ENCODE results near the gene TNFRSF18. TPM values are rescaled to one million over a fixed set of nuclear protein-coding genes. Genes with fewer than 3 reads are reported as not detected.

Gene TNFRSF18
- total RNA-seq, 1 donor from 2014 or later: 175 TPM

DNA sequence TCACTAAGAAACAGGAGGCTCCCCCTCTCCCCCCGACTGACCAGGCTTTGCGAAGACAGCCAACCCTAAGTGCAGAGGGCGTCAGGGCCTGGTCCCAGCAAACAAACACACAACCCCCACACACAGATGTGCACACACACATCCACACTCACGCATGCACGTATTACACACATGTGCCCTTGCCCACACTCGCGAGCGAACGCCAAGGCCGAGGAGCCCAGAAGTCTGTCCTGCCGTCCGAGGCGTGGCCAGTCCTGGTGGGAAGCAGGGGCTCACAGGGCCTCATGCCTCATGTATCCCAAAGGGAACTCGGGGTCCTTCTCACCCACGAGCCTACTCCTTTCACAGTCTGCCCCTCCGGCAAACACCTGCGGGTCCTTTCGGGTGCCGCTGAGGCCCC is 23.4 kb upstream of the TNFRSF18 start:
- intact Hi-C loops (cut with micrococcal nuclease): loop anchor here (2.0 to 5.0 kb wide), 3 partner anchors 15 to 78 kb away; partner anchors contain the start of genes ACAP3, PUSL1 and TNFRSF4

DNA sequence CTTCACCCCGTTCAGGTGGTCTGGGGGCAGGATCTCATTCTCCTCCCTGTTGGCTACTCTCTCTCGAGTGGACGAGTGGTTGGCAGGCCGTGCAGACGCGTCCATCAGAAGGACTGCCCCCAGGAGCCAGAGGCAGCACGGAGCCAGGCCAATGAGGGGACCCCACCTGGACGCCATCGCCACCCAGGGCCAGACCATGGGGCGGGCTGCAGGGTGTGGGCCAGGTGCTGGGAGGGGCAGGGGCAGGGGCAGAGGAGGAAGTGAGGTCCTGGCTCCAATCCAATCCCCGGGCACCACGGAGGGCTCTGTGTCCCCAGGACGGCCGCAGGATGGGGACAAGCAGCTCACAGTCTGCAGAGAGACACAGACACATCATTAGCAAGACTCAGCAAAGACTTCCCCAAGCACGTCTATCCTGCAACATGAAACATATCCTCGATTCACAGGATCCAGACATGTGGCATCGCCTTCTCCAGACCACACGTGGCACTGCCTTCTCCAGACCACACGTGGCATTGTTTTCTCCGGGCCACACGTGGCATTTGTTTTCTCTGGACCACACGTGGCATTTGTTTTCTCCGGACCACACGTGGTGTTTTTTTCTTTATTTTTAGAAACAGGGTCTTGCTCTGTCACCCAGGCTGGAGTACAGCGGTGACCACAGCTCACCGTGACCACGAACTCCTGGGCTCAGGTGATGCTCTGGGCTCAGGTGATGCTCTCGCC is 22.4 kb upstream of the TNFRSF18 start:
- intact Hi-C loops (cut with micrococcal nuclease): no loop called here

DNA sequence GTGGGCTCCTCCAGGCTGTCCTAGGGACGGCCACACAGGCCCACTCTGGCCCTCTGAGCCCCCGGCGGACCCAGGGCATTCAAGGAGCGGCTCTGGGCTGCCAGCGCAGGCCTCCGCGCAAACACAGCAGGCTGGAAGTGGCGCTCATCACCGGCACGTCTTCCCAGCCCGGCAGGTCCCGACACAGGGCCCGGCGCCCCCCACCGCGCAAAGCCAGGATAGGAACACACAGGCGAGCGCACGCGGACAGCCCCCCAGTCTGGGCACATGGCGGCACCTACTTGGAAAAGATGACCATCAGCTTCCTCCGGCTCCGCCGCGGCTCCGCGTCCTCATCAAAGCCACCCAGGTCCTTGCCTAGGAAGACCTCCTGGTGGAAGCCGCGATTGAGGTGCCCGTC is 21.8 kb upstream of the TNFRSF18 start:
- intact Hi-C loops (cut with micrococcal nuclease): no loop called here

DNA sequence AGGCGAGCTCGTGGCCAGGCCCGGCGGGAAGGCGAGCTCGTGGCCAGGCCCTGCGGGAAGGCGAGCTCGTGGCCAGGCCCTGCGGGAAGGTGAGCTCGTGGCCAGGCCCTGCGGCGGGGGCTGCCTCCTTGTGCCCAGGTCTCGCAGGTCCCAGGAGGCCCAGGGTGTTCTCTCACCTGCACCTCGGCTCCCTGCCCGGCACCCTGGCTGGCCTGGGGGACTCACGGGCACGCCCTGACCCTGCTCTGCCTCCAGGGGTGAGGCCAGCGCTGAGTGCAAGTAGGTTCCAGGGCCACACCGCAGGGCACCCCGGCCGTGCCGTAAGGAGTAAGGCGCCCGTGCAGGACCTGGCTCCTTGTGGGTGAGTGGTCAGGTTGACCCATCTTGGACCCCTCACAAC is 21.0 kb upstream of the TNFRSF18 start:
- intact Hi-C loops (cut with micrococcal nuclease): no loop called here

DNA sequence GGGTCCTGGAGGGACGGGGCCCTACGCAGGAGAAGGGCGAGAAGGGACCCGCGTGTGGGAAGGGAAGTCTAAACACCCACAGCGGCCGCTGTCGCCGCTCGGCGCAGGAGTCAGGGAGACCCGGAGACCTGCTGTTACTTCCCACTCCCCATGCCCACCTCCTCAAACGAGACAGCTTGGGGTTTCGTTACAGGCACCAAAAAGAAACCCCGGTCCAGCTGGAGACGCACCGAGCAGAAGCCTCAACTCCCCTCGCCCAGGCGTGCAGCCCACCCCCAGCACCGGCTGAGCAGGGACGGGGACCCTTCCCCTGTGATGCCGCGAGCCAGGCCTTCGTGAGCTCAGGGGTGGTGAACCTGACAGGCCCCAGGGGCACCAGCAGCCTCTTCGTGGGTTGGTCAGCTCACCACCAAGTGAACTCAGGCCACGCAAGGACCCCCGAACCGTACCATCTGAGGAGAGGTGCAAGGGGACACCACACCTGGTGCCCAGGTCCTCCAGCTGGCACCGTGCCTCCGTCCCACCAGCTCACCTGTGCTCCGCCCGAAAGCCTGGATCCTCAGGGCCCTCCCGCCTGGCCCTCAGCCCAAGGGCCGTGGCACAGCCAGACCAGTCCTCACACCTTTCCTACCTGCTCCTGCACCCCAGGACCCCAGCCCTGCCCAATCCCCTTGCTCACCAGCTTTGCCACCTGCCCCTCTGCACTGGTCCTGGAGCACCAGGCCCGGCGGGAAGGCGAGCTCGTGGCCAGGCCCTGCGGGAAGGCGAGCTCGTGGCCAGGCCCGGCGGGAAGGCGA is 20.4 kb upstream of the TNFRSF18 start:
- intact Hi-C loops (cut with micrococcal nuclease): no loop called here

DNA sequence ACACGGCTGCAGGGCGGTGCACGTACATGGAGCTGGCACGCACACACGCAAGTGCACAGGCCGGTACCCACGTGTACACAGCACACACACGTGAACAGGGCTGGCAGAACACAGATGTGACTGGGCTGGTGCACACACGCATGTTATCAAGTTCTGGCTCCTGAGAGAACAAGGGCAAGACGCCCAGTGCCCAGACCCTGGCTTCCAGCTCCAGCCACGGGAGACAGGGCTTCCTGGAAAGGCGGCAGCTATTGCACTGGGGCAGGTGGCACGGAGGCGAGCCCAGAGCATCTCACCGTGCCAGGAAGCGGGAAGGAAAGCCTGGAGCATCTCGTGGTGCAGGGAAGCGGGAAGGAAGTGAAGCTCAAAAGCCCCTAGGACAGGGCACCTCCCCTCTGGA is 19.5 kb upstream of the TNFRSF18 start:
- intact Hi-C loops (cut with micrococcal nuclease): no loop called here

DNA sequence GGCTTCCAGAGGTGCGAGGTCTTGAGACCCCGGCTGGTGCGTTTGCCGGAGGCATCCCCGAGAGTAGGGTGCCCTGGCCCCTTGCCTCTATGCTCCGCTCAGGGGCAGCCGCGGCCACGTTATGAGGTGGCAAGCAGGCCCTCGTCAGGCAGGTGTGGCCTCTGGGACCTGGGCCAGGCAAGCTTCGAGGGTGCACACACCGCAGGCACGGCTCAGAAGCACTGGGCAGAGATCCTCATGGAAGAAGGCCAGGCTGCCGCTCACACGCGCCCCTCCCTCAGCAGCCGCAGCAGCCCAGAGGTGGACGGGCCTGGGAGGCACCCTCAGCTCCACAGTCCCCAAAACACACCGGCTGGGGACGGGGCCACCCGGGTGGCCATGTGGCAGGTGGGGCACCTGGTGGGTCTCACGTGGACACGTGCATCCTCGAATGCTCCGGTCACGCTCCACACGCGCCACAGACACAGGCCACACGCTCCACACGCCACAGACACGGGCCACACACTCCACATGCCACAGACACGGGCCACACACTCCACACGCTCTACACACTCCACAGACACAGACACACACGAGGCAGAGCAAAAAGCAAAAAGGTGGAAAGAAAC is 18.9 kb upstream of the TNFRSF18 start:
- intact Hi-C loops (cut with micrococcal nuclease): no loop called here

DNA sequence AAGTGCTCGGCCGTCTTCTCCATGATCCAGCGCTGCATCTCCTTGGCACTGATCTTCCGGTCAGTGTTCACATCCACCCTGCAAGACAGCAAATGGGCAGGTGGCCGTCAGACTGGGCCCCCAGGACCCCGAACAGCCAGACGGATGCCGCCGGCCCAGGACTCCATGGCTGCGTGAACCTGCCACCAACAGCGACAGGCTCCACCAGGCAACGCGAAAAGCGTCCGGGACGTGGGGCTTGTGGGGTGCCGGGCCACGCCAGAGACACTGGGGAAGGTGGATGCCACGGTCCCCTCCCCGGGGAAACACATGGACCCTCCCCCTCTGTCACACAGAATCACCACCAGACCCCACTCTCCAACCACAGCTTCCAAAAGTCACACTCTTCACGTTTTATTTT is 17.5 kb upstream of the TNFRSF18 start:
- intact Hi-C loops (cut with micrococcal nuclease): no loop called here

DNA sequence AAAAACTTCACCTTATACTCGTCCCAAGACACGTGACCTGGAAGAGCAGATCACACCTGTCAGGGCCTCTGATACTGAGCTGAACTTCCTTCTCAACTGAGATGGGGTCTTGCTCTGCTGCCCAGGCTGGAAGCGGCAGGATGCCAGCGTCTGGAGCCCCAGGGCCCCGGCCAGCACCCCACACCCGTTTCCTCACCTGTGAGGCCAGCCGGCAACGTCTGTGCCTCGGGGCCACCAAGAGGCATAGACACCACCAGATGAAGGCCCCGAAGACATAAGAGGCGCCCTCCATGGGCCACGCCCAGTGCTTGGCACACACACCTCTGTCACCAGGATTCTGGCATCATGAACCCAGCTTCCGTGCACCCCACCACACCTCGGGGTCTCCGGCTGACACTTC is 16.9 kb upstream of the TNFRSF18 start:
- intact Hi-C loops (cut with micrococcal nuclease): no loop called here

DNA sequence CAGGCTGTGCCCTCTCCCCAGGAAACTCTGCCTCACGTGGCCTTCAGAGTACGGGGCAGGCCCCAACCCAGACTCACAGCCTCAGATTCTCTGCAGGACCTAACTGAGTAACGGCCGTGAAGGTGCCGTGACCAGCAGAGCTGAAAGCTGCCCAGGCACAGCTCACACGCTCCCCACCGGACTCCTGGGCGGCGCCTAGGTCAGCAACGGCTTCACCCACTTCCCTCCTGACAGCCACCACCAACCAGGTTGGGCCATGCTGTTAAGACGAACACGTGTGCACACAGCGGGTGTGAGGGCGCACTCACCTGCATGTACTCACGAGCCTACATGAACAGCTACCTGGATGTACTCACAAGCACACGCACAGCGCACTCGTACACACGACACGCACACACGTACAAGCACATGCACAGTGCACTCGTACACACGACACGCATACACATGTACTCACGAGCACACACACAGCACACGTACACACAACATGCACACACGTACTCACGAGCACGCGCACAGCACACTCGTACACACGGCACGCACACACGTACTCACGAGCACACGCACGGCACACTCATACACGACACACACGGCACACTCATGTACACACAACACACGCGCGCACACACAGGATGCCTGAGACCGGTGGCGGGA is 16.3 kb upstream of the TNFRSF18 start:
- intact Hi-C loops (cut with micrococcal nuclease): no loop called here

DNA sequence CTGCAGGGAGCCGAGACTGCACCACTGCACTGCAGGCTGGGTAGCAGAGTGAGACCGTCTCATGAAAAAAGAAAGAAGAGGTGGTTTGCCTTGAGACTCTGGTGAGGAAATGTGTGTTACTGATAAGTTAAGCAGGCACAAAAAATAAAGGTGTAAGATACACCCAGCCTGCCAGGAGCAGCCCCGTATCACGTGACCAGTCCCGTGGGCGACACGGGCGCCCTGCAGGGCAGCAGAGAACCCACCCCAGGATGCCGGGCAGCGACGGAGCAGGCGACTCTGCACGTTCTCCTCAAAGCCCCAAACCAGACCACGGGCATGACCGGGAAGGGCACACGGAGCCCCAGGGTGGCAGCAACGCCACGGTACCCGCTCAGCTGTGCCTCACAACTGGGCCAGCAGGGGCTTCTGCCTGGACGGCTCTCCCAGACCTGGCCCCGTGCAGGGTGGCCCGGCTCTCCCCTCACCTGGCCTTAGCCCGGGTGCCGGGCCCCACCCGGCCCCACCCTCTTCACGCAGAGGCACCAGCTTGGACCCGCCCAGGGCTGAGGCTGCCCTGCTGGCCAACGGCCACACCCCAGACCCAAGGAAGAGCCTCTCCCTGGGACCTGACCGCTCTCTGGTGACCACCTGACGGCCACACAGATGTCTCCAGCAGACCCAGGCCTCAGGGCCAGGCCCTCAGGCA is 15.6 kb upstream of the TNFRSF18 start:
- intact Hi-C loops (cut with micrococcal nuclease): no loop called here

DNA sequence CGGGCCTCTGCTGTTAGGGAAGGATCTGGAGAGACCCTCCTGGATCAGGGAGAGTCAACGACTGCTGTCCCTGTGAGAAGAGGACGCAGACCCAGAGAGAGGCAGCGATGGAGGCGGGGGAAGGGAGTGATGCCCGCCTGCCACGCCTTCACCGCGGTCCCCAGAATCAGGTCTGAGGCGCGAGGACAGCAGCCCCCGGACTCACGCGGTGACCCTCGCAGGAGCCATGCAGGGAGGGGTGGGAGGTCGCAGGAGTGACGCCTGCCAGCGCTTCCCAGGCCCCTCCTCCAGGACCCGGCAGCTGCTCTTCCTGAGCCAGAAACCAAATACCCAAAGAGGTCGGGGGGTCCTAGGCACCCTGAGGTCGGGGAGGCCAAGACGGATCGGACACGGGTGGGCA is 13.8 kb upstream of the TNFRSF18 start:
- intact Hi-C loops (cut with micrococcal nuclease): no loop called here

DNA sequence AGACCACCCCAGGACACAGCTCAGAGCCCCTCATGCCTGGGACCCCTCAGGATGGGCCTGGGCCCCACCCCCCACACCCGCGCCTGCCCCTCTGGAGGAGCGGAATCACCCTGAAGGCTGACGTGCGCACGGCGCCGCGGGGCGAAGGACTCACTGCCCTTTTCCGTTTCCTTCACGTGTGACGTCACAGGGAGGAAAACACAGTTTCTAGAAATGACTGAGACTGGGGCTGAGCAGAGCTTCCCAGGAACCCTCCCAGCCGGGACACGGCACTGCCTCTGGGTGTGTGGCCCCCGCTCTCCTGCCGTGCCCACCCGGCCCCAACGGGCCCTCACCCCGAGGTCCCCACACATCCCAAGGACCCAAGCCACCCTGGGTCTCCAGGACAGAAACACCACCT is 12.9 kb upstream of the TNFRSF18 start:
- intact Hi-C loops (cut with micrococcal nuclease): no loop called here

DNA sequence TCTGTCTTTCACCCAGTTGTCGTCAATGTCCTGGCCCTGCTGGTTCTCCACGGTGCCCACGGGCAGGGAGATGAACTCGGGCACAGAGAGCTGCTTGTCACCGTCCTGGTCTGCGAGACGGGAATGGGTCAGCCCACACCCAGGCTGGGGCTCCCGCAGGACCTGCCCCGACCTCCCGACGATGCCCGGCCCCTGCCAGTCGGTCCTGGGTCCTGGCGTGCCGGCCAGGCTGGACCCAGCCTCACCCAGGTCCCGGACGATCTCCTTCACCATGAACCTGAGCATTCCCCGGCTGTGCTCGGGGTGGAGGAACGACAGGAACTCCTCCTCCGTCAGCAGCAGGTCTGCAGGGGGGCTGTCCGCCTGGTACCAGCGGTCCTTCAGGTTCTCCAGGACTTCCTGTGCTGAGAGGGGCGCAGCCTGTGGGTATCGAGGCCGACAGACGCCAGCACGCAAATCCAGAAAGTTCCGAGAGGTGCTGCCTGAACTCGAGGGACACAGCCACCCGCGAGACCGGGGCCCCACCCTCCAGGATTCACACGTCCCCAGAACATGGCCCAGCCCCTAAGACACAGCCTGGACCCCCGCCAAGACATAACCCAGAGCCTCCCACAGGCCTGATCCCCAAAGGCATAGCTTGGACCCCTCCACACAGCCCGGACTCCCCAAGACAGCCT is 12.3 kb upstream of the TNFRSF18 start:
- intact Hi-C loops (cut with micrococcal nuclease): no loop called here

DNA sequence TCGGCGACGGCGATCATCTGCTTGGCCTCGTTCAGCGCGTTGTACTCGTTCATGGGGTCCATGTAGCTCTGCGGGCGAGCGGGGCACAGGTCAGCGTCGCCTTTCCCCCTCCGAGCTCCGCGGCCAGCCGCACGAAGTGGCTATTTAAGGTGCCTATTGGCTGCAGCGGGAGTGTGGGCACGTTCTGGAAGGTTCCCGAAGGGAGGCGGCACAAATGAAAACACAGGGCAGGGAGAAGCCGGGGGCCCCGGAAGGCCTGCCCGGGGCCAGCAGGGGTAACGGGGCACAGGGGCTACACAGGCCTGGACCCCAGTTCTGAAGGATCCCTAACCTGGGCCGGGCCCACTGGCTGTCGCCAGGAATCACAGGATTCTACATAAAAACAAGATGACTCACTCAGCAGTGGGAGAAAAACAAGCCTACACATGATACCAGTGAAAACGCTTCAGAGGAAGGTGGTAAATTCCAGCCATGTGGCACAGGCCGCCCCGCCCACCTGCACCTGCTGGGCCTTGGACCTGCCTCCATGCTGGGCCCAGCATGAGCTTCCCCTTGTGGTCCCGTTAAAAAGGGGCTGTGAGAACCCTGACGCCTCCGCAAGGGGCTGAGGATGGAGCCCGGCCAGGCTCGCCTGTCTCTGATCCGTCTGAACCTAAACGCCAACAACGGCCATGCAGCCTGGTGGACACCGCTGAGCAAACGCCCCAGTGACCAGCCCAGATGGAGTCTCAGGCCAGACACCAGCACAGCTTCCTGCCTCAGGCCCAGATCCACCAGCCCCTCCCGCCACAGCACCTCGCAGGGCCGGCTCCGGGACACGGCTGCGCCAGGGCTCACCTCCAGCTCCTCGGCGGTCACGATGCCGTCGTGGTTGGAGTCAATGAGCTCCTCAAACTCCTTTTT is 11.5 kb upstream of the TNFRSF18 start:
- intact Hi-C loops (cut with micrococcal nuclease): no loop called here

DNA sequence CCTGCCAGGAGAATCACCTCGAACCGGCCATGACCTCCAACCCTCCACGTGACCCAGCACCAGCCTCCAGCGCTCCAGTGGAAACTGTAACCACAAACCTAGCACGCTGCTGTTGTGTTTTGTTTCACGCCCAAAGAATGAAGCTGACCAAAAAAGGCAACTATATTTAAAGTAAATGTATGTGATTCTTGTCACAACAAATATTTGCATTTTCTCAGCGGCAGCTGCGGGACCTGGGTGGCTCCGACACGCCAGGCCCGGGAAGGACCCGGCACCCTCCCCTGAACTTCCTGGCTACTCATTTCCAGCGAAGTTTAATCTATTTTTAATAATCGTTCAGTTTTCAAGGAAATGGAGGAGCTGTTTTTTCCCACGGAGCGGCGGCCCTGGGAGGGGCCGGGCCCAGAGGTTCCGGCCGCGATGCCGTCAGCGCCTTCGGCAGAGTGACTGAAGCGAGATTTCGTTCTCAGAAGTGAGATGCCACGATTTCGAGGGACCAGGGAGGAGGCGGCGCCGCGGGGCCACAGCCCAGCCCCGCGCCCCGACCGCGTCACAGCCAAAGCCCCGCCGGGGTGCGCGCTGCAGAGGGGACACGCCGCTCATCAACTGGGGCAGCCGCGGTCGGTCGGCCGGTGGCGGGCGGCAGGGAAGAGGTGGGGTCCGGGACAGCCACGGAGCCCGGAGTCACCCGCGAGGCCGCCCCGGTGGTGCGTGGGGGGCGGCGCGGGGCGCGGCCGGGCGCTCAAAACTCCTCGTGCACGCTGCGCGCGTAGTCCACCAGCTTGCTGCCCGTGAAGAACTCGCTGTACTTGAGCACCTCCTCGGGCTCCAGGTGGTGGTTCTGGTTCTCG is 10.6 kb upstream of the TNFRSF18 start:
- intact Hi-C loops (cut with micrococcal nuclease): no loop called here

DNA sequence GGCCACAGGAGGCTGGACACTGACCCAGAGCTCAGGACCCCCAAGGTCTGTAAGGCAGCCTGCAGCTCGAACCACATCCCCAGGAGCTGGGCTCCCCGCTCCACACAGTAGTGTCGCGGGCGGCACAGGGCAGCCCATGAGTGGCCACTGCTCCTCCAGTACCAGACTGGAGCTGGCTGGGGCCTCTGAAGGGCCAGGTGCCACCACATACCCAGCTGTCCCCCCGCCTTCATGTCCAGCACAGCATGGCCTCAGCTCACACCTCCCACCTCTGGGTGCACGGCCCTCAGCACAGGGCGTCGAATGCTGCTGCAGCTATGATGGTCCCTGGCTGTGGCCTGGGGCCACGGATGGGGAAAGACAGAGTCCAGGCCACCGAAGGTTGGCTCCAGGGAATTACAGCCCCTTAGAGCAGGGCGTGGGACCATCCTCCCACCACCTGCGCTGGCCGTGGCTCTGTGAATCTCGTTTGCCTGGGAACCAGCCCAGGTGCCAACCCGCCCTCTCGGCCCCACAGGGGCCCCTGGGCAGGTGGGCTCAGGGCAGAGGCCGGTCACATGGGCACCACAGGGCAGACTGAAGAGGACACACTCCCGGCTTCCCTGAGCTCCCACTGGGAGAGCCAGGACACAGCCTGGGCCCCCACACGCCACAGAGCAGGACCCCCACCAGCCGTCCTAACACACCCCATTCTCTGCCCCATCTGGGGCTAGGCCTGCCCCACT is 9.7 kb upstream of the TNFRSF18 start:
- intact Hi-C loops (cut with micrococcal nuclease): loop anchor here (2.0 kb wide), 1 partner anchor 15 kb away; no protein-coding TSS in a partner anchor
